Heart right ventricle (tissue), 16 donors: ENCODE data around the gene SDHC. TPM values are rescaled to one million over a fixed set of nuclear protein-coding genes. Genes with fewer than 3 reads are reported as not detected.

Source experiments
- ATAC-seq, 8 donors: fragments of 200-7000 bp; cut with Tn5 transposase; one replicate each; pipeline ENCODE4 v1.9.1; 2020; ENCODE audit warnings: mild to moderate bottlenecking in 8 of 8, moderate library complexity in 8 of 8, moderate number of reproducible peaks in 1 of 8
- DNase-seq, 2 donors: peaks; one replicate each; pipeline ENCODE4 v3.0.0-alpha.2; 2020
- H3K27ac ChIP-seq, 10 donors: fragments of 200-600 bp; sonication (generic) in 2 of 10; one replicate each; pipeline versions ENCODE4 v1.5.0 to v1.8.0; 2020 to 2022; ENCODE audit warnings: mild to moderate bottlenecking in 3 of 10
- H3K27me3 ChIP-seq, 7 donors: fragments of 200-600 bp; one replicate each; pipeline ENCODE4 v1.8.0; 2021 to 2022; ENCODE audit warnings: mild to moderate bottlenecking in 2 of 7
- H3K36me3 ChIP-seq, 9 donors: fragments of 200-600 bp; sonication (generic) in 1 of 9; one replicate each; pipeline versions ENCODE4 v1.5.0 to v1.8.0; 2020 to 2022; ENCODE audit warnings: mild to moderate bottlenecking in 2 of 9
- H3K4me1 ChIP-seq, 9 donors: fragments of 200-600 bp; sonication (generic) in 1 of 9; one replicate each; pipeline versions ENCODE4 v1.5.0 to v1.8.0; 2020 to 2022; ENCODE audit warnings: mild to moderate bottlenecking in 4 of 9
- H3K4me3 ChIP-seq, 10 donors: fragments of 200-600 bp; sonication (generic) in 2 of 10; one replicate each; pipeline versions ENCODE4 v1.5.0 to v1.8.0; 2020 to 2022; ENCODE audit warnings: mild to moderate bottlenecking in 7 of 10, moderate library complexity in 2 of 10
- H3K9me3 ChIP-seq, 11 donors: fragments of 200-600 bp in 10 of 11; sonication (generic) in 2 of 11; one replicate each; pipeline versions ENCODE4 v1.5.0 to v1.8.0; 2013 to 2022; ENCODE audit warnings: mild to moderate bottlenecking in 2 of 11, control low read depth in 1 of 11, moderate library complexity in 1 of 11
- WGBS, 2 donors: extraction: QIAGEN DNeasy Blood & Tissue Kit; methylation state at CpG; one replicate each; pipeline ENCODE4 v1.1.7; 2013; ENCODE audit warnings: inconsistent platforms in 1 of 2; 5-methylcytosine and 5-hydroxymethylcytosine counted together
- intact Hi-C, 10 donors: fragments of 100-400 bp; cut with DNase I; formaldehyde crosslinking; loops; one replicate each; pipeline versions ENCODE4 v1.11.1 to v1.14.2; 2022
- long read RNA-seq, 3 donors: library from polyadenylated mRNA; unstranded; transcript quantifications; one replicate each; pipeline ENCODE4 v2.0.0, GENCODE V29; 2020 to 2021
- polyA plus RNA-seq, 2 donors: library from polyadenylated mRNA; stranded (reverse); fragments of 200-250 nt; gene quantifications; one replicate each; pipeline ENCODE4 v1.2.3, GENCODE V29; 2013
- total RNA-seq, 10 donors: library from RNA; stranded (reverse); fragmentation: NEBNext Ultra II Directional in 3 of 10; extraction: Animal tissue kit (Norgen Biotek cat#: 25700) in 3 of 10; gene quantifications; one replicate each; pipeline versions ENCODE4 v1.2.1 to v1.2.4, GENCODE V29; 2021 to 2023
- TF ChIP-seq, protein P1 (sequence below), 9 donors: fragments of 200-600 bp; sonication (generic) in 2 of 9; IDR thresholded peaks; one replicate each; pipeline versions ENCODE4 v1.5.0 to v1.8.0; 2021 to 2022; ENCODE audit warnings: antibody characterized with exemption in 9 of 9, mild to moderate bottlenecking in 5 of 9, moderate library complexity in 1 of 9
- donor health status: Arrhythmogenic right ventricular cardiomyopathy.
- donor health status: ischemic (EF 13 %, LVEDD 7.1; RV severe dilation, severe dysfunction).
- donor health status: healthy with polysubstance abuse.
- donor health status: DM: no; HTN: yes; CAD: no.
- donor health status: DM: no; HTN: no; CAD: no.
- donor health status: ischemic (EF 25% LVEDD 6.9; RV normal size, moderate dysfunction).
- donor health status: ischemic (EF 25% LVEDD 5.7; RV mildly dilated, moderate dysfunction).
- donor health status: healthy.
- donor health status: DM: yes; HTN: yes; CAD: no.
- donor health status: Ischemic cardiomyopathy.
- donor health status: ischemic (EF 35%, LVEDD 5.7; RV mildly dilated, moderate dysfunction).
- donor health status: nonischemic (EF 11% LVEDD 7.7; RV severe dilation, severe dysfunction).
- donor health status: DM: yes; HTN: yes; CAD: no.
- donor health status: PGD.
- donor health status: ischemic (EF 29% LVEDD 5.4; RV normal size, mild dysfunction).
- donor health status: nonischemic (EF 23%, LVEDD 6.1; RV moderate dilation, normal function).

Gene SDHC, protein sequence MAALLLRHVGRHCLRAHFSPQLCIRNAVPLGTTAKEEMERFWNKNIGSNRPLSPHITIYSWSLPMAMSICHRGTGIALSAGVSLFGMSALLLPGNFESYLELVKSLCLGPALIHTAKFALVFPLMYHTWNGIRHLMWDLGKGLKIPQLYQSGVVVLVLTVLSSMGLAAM
- 100 to 1,000 TPM; 342 to 459 (median 420) TPM for total RNA-seq
- polyA plus RNA-seq = 100 to 1,000 TPM in 1 of 2 donors, 10 to 100 TPM in 1; 18.1 to 176 TPM
- long read RNA-seq, donor 1, full-length matches to known transcripts = 33 of 55 reads
- long read RNA-seq, donor 1, partial matches to known transcripts = 12 of 55 reads
- long read RNA-seq, donor 1, other reads (novel, unspliced or antisense) = 10 of 55 reads
- long read RNA-seq, donor 2, full-length matches to known transcripts = 29 of 70 reads
- long read RNA-seq, donor 2, partial matches to known transcripts = 3 of 70 reads
- long read RNA-seq, donor 2, other reads (novel, unspliced or antisense) = 38 of 70 reads
- long read RNA-seq, donor 3, full-length matches to known transcripts = 44 of 92 reads
- long read RNA-seq, donor 3, partial matches to known transcripts = 11 of 92 reads
- long read RNA-seq, donor 3, other reads (novel, unspliced or antisense) = 37 of 92 reads

DNA sequence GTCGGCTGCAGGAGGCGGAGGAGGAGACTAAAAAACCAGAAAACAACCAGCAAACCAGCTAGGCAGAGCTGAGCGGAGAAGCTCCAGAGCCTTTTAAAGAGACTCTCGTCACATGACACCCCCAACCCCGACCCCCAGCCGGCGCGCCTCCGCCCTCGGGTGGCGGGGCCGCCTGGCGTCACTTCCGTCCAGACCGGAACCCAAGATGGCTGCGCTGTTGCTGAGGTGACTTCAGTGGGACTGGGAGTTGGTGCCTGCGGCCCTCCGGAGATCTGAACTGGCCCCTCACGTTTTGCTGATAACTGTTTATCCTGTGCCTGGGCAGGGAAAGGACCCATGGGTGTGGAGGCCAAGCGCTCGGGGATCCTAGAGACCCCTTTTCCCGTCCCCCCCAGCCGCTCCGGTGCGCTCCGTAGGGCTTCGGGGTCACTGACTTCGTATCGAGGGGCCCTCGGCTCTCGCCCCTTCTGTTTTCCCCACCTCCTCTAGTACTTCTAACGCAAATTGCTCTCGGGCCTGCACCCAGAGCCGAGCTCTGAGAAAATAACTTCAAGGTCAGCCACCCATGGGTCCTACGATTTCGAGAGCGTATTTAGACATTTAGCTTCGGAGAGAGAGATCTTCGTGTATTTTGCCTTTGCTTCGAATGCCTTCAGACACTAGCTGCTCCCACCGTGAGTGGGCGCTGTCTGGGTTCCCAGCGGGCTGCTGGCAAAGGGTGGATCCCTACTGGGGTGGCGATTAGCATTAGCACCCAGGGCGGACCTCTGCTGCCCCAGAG is at the start of gene SDHC:
TSS of gene SDHC (plus strand) at position 181 of the 781 bp plus-strand sequence. CDS start at position 206, 25 bp downstream.
- ATAC-seq (peak; percentile 99 to 100 (median 99)), DNase-seq (peak; percentile 90 to 91)
- intact Hi-C loops = loop anchor here in 4 of 10 donors (2.0 to 5.0 kb wide), 2 partner anchors 87 to 88 kb away; partner anchors contain the start of gene TOMM40L (in 4 of the 4)
- H3K27ac ChIP-seq = peak within 1 kb of the TSS; percentile 82 to 99 (median 94)
- peaks cover 3 to 29% (median 17%) of the 10 kb centered on the region in 9 donors for H3K4me1 ChIP-seq
- H3K36me3 ChIP-seq = peaks cover 0 to 12% (median 0%) of the 10 kb centered on the region in 9 donors
- peak within 1 kb of the TSS; percentile 65 to 98 (median 88) for H3K4me3 ChIP-seq
- TF ChIP-seq, protein P1, sequence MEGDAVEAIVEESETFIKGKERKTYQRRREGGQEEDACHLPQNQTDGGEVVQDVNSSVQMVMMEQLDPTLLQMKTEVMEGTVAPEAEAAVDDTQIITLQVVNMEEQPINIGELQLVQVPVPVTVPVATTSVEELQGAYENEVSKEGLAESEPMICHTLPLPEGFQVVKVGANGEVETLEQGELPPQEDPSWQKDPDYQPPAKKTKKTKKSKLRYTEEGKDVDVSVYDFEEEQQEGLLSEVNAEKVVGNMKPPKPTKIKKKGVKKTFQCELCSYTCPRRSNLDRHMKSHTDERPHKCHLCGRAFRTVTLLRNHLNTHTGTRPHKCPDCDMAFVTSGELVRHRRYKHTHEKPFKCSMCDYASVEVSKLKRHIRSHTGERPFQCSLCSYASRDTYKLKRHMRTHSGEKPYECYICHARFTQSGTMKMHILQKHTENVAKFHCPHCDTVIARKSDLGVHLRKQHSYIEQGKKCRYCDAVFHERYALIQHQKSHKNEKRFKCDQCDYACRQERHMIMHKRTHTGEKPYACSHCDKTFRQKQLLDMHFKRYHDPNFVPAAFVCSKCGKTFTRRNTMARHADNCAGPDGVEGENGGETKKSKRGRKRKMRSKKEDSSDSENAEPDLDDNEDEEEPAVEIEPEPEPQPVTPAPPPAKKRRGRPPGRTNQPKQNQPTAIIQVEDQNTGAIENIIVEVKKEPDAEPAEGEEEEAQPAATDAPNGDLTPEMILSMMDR (IDR thresholded peaks at IDR 0.05) = peak in 6 of 9 donors; percentile 11 to 45 (median 28)
- H3K27me3 ChIP-seq = peaks cover 0 to 3% (median 0%) of the 10 kb centered on the region in 7 donors
- H3K9me3 ChIP-seq = no peaks in the 10 kb centered on the region
- 0 to 1% methylated on average over 44 to 45 of the region's 45 CpGs for WGBS, 2 donors

- intact Hi-C loops = no loop called here
- no peak overlapping the region for H3K4me3 ChIP-seq
- TF ChIP-seq, protein P1 (IDR thresholded peaks at IDR 0.05) = no peak
- ATAC-seq (no peak), DNase-seq (no peak)
- H3K36me3 ChIP-seq = no peaks in the 10 kb centered on the region
- WGBS, 2 donors = 81 to 86% methylated on average over 5 of the region's 5 CpGs
- H3K27ac ChIP-seq = no peak overlapping the region
- H3K4me1 ChIP-seq = peaks cover 0 to 15% (median 5%) of the 10 kb centered on the region in 9 donors
- peaks cover 0 to 22% (median 11%) of the 10 kb centered on the region in 7 donors for H3K27me3 ChIP-seq
- H3K9me3 ChIP-seq = no peaks in the 10 kb centered on the region
These were observed 48.9 kb upstream of the SDHC start for GRCh38 chr1:161265305-161265704.

DNA sequence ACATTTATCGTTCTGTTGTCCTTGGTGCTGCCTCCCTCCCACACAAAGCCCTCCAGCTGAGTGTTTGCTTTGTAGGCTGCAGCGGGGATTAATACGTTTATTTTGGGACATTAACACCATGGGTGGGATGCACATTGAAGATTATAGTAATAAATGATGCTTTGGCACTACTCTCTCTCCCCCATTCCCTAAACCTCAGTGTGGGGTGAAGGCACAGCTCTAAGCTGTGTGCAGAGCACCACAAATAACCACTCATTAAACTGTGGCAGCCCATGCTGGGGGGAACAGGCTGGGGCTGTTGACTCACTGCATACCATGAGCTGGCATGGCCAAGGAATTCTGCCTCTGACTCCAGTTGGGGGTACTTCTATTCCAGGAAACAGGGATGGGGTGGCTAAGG is 48.0 kb upstream of the SDHC start:
- TF ChIP-seq, protein P1 (IDR thresholded peaks at IDR 0.05) = no peak
- intact Hi-C loops = no loop called here
- peaks cover 0 to 15% (median 5%) of the 10 kb centered on the region in 9 donors for H3K4me1 ChIP-seq
- H3K9me3 ChIP-seq = no peaks in the 10 kb centered on the region
- DNase-seq = no peak
- ATAC-seq = peak in 1 of 8 donors; percentile 26
- H3K27me3 ChIP-seq = peaks cover 0 to 13% (median 2%) of the 10 kb centered on the region in 7 donors
- WGBS, 2 donors = 48 to 53% methylated on average over 3 of the region's 3 CpGs
- H3K4me3 ChIP-seq = no peak overlapping the region
- H3K27ac ChIP-seq = peak overlapping the region in 1 of 10 donors; percentile 44
- no peaks in the 10 kb centered on the region for H3K36me3 ChIP-seq

- Histone ChIP-seq H3K4me3 (no peak overlapping the region), H3K9me3 (no peaks in the 10 kb centered on the region), H3K27me3 (peaks cover 0 to 13% (median under 1%) of the 10 kb centered on the region in 7 donors), H3K27ac (peak overlapping the region in 3 of 10 donors; percentile 9 to 44 (median 31)), H3K36me3 (no peaks in the 10 kb centered on the region), H3K4me1 (peaks cover 0 to 15% (median 5%) of the 10 kb centered on the region in 9 donors)
- intact Hi-C loops = no loop called here
- TF ChIP-seq, protein P1 (IDR thresholded peaks at IDR 0.05) = no peak
- 42 to 49% methylated on average over 2 of the region's 2 CpGs for WGBS, 2 donors
- ATAC-seq (no peak), DNase-seq (no peak)
These were observed 47.3 kb upstream of the SDHC start for GRCh38 chr1:161266836-161267235.
